Activated T-cell treated with anti-CD3 and anti-CD28 coated beads for 1 hour (primary cell): ENCODE results near the gene LCP2.
A peak's percentile ranks its signal among the peaks of the same experiment; 100 is the strongest.

Experiments used
- DNase-seq: peaks from one replicate; pipeline ENCODE4 v3.0.0-alpha.2; 2020; ENCODE audit warnings: low read depth

Gene LCP2

DNA sequence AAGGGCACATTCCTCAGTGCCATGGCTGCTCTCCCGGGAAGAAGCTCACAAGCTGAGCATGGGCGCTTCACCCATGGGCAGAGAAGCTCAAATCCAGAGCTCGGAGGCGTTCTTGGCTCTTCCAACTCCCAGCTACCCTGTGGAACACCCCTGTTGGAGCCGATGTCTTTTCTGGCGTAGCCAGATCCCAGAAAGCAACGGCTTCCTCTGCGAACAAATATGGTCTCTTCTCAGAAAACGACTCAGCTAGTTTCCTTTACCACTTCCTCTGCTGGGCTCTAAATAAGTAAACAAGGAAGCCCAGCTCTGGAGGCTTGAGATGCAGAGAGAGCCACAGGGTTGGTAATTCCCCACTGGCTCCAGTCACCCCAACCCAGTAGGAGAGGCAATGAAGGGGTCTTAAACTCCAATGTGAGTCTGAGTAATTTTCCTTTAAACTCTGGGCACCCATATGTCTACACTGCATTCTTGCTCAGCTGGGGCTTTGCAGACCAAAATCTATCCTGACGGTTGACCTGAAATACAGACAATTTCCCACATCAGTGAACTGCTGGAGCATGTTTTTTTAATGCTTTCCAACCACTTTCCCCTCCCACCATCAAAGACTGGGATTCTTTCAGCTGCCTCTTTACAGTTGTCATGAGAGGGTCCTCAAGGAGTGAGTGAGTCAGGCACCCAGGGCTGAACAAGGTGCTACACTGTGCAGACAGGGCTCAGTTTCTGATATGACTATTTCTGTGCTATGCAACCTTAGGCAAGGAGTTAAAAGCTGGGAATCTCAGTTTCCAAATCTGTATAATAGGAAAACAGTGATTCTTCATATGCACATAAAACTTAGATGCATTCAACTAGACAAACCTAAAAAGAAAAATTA lies at the start of gene LCP2:
TSS of gene LCP2 (minus strand) at position 189 of the 874 bp plus-strand sequence. CDS start at position 23, 166 bp downstream.
- no peak for DNase-seq

- DNase-seq, result no peak
Observed at GRCh38 chr5:170347022-170347567, 49.5 kb upstream of the LCP2 start.

- DNase-seq, result no peak
Observed at GRCh38 chr5:170345971-170346370, 48.4 kb upstream of the LCP2 start.

DNA sequence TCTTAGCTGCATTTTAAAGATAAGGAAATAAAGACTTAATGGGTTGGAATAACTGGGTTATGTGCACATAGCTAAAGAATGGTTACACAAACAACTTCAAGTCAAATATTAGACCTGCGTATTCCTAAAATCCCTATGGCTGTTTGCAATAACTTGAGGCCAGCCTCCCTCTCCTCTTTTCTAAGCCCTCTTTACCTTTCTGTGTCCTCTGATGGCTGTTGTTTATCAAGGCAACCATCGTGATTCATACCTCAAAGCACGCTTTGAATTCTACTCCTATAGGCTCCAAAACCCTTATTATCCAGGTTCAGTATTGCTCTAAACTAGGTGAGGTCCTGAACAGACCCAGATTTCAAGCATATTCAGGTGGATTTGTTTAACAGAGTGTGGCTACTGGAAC lies 45.6 kb upstream of the LCP2 start:
- DNase-seq, result no peak

- no peak for DNase-seq
Observed at GRCh38 chr5:170342153-170342725, 44.7 kb upstream of the LCP2 start.

DNA sequence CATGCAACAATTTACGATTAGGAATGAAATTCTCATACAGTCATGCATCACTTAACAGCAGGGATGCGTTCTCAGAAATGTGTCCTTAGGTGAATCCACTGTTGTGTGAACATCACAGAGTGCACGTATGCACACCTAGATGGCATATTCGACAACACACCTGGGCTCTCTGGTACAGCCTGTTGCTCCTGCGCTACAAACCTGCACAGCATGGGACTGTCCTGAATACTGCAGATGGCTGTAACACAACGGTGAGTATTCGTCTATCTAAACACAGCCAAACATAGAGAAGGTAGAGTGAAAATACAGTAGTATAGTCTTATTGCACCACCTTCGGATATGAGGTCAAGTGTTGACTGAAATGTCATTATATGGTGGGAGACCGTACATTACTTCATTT lies 44.0 kb upstream of the LCP2 start:
- no peak for DNase-seq

DNA sequence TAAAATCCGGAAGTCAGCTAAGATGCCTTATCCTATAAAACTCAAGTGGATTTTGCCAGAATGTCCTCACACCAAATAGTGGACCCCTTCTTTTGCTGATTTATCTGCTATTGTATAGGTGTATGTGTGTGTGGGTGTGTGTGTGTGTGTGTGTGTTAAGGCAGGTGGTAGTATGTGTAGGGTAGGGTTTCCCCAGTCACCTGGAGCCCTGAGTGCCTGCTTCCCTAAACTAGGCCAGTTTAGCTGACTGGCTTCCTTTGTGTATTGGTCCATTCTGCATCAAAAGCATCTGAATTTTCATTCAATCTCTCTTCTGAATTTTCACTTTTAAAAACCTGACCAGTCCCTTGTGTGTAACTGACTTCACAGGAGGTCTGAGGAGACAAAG lies 42.2 kb upstream of the LCP2 start:
- DNase-seq, result no peak

DNA sequence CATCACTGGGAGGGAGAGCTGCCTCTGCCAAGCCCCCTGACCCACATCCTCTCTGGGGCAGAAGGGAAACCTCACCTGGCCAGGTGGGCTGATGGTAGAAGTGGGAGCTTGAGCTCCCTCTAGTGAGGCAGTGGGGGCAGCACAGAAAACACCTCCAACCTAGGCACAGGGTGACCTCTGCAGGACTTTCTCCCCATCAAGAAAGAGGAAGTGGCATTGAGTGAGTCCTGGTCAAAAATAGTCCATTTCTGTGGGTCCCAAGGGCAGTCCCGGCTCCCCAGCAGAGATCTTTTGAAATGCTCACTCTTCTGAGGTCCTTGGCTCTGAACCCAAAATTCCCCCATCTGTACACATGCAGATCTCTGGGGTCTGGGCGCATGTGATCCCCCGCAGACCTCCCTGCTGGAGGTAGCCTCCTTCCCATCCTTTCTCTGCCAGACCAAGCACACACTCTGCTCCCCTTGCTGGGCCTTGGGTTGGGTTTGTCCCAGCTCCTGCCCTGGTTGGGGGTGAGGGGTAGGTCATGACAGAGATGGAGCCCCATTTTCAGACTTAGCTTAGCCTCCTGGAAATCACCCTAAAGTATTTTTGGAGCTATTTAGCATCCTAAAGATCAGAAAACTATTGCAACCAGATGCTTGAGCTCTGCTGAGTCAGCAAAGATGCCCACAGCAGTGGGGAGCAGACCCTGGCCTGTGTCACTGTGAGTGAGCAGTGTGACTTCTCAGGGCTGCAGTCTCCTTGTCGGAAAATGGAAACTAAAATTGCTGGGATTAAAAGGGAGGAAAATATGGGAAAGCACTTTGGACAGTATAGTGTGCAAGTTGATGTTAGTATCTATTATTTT lies 41.6 kb upstream of the LCP2 start:
- peak; percentile 52 for DNase-seq

DNA sequence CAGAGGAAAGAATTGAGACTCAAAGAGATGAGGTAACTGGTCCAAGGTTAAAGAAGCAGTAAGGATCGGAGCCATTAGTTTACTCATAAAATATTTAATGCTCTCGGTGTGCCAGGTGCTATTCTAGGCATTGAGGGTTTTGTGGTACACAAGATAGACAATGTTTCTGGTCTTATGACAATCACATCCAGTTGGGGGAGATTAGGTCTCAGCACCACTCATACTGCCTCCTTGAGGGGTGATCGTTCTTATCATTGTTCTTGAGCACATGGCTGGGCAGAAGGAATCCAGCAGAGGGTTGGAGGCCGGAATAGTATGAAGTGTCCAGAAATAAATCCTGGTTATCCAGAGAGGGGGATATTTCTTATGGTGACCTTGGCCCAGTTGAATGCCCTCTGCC lies 40.7 kb upstream of the LCP2 start:
- DNase-seq, result no peak

DNA sequence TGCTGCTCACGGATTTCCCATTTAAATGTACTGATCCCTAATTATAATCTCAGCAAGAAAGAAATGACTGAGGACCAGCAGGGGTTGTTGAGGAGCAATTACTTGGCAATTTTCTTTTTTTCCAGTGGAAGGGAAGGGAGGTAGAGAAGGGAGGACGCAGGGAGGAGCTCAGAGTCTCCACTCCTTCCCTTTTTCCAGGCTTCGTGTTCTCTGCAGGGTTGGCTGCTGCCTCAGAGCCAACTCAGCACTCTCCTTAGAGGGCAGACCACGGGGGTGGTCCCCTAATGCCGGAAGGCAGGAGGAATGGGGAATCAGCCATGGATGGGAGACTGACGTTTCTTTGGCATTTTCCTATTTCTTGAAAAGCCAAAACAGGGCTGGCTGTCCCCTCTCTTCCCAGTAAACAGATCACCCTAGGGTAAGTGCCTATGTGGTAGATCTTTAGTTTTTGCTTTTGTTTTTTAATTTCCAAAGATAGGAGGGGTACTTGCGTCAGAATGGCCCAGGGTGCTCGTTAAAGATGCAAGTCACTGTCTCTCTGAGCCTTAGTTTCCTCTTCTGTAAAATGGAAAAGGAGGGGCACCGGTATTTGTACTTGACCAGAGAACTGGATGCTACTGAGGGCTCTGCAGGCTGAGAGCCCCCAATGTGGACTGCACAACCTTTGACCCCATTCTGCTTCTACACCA lies 39.6 kb upstream of the LCP2 start:
- no peak for DNase-seq

- no peak for DNase-seq
Observed at GRCh38 chr5:170336065-170336464, 38.5 kb upstream of the LCP2 start.

GRCh38 chr5:170334626-170335025 lies 37.0 kb upstream of the LCP2 start:
- DNase-seq, result no peak

DNA sequence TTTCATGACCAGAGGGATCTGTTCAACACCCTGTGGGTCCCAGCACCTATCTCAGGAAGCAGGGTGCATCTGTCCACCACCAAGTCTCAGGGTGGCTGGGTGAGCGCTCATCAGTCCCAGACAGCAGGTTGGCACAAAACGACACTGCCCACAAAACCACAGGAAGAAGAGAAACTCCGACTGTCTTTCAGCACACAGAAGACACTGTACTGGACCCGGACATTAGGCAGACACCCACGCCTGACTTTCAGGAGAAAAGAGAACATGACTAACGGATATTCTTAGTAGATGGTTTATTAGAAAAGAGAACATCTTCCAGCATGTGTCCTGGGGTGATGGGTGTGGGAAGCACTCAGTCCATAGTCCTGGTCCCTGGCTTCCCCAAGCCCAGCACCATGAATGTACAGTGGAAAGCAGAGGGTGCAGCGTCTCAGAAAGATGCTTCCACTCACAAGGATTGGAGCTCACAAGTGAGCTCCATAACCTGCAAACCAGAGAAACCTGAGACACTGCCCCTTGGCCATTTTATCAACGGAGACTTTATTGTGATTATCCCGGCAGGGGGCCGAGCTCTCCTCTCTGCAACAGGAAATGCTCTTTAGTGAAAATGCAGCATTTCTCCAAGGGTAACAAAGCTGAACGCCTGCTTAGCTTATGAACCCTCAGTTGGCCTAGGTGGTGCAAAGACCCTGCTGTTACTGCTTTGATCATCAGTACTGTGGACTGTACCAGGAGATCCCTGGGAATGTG lies 35.8 kb upstream of the LCP2 start:
- DNase-seq, result peak; percentile 30

GRCh38 chr5:170332058-170332457 lies 34.5 kb upstream of the LCP2 start:
- no peak for DNase-seq

DNA sequence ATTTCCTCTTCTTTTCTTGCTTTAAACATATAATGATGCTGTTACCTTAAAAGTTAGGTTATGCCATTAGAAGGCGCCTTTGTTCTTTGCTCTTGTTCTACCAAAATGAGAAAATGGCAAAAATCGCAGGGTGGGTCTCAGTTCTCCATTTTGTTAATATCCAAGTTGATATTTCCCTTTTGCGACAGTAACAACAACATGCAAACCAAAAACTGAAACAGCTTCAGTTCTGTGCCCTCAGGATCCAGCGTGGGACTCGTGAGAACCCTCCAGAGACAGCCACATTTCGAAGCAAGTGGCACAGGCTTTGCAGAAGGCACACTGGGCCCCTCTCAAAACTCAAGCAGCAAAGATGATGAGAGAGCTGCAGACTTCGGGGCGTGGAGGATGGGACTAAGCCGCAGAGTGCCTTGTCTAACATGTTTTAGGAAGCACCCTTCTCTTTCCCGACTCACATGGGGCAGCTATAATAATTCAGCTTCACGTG lies 33.0 kb upstream of the LCP2 start:
- DNase-seq, result no peak

DNA sequence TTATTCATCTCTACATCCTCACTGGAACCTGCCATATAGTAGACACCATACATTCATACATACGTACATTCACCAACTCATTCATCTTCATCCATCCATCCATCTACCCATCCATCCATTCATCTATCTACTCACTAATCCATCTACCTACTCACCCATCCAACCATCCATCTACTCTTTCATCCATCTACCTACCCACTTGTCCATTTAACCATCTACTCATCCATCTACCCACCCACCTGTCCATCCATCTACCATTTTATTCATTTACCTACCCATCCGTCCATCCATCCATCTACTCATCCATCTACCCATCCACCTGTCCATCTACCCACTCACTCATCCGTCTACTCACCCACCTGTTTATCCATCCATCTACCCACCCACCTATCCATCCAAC lies 31.9 kb upstream of the LCP2 start:
- no peak for DNase-seq

GRCh38 chr5:170327829-170328228 lies 30.3 kb upstream of the LCP2 start:
- DNase-seq, result no peak

- DNase-seq, result no peak
Observed at GRCh38 chr5:170327168-170327567, 29.6 kb upstream of the LCP2 start.

DNA sequence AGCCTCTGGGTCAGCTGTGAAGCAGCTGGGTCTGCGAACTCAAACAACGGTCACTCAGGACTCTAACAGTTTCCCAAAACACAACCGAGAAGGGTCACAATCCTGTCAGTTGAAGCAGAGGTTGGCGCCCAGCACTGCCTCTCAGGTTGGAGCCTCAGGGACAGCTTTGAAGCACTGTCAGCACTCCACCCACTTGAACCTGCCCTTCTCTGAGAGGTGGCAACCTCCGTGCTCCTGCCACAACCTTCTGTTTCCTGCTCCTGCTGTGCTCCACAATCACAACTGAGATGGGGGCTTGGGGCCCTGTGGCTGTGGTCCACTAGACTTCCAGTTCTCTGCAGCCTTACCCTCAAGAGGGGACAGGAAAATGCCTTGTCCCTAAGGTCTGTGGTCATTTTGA lies 21.7 kb upstream of the LCP2 start:
- DNase-seq, result no peak

DNA sequence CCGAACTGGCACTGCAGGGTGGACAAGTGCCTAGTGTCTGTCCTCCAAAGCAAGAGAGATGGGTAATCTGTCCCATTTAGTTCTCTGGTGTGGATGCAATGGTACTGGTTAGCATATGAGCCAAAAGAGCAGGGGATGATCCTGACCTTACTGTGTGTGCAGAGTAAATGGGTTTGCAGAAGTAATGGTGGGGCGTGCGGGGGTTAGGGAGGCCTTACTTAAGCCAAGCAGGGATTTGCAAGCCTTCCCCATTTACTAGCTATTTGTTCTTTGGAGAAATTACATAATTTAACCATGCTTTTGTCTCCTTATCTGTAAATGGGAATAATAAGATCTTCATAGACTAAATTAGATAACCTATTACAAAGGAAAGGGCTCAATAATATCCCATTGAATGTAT lies 19.9 kb upstream of the LCP2 start:
- no peak for DNase-seq

DNA sequence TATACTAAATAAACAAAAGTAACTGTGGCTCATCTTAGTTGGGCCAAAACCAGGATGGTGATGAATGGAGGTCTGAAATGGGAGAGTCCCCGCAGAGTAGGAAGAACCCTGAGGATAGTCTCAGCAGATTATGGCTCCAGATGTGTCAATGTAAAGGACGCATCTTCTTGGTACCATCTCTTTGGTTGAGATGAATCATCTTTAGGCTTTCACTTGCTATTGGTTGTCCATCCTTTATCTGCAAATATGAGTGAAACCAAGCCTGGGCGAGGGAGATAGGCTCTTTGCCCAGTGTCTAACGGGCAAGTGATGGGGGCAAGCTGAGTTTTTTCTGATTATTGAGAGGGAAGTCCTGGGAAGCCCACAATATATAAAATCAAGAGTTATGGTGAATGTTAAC lies 19.4 kb upstream of the LCP2 start:
- DNase-seq, result no peak
